ENCODE measurements around the gene KRTAP10-6. TPM values are rescaled to one million over a fixed set of nuclear protein-coding genes. Genes with fewer than 3 reads are reported as not detected.

The KRTAP10-6 gene
- polyA plus RNA-seq, 1 of the 3 experiments (the other 2 are of a cell fraction) = not detected

DNA sequence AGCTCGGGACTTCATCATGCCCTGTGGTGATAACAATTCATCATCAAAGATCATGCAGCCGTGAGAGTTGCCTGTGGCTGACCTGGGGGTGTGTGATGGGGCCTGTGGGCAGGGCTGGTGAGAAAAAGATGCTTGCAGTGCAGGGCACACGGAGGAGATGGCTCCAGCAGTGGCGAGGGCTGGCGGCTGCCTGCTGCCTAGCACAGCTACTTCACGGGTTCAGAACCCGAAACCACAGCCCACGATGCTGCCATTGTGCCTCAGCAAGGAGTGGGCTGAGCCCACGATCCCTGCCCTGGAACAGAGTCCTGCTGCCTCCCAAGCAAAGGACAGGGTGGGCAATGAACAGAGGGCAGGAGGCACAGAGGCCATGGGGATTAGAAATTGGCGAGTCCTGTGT is 34.0 kb upstream of the KRTAP10-6 start:
- no peak overlapping the region for H2AFZ ChIP-seq (ENCODE audit: low read depth)
- H3K4me1 ChIP-seq (ENCODE audit: control insufficient read depth in 1 of 2, insufficient read depth in 2 of 2, low read depth in 1 of 2, low read length in 1 of 2) = no peaks in the 10 kb centered on the region; a peak in 1 of 4 replicates
- H3K27ac ChIP-seq (ENCODE audit: low read depth in 2 of 2, low read length in 1 of 2) = no peak overlapping the region
- peaks cover 10% of the 10 kb centered on the region; the same call in 1 of the 2 replicates for H3K9me3 ChIP-seq
- TF ChIP-seq USF1 (IDR thresholded peaks at IDR 0.05; ENCODE audit: borderline replicate concordance, low read depth) (no peak), FOXJ3 (CRISPR knock-in tag; IDR thresholded peaks at IDR 0.05) (no peak), ZBTB33 (IDR thresholded peaks at IDR 0.05; ENCODE audit: borderline replicate concordance, low read depth) (no peak), TEAD4 (IDR thresholded peaks at IDR 0.05; ENCODE audit: borderline replicate concordance, insufficient read depth) (no peak), FOSL2 (IDR thresholded peaks at IDR 0.05; ENCODE audit: borderline replicate concordance, low read depth) (no peak)
- no peak overlapping the region for H3K9ac ChIP-seq
- DNase-seq = no peak
- 14% methylated on average over 4 of the region's 10 CpGs for WGBS (ENCODE audit: low lambda C conversion rate)
- H3K4me2 ChIP-seq = no peak overlapping the region
- ChIA-PET CTCF (interaction anchor here (4.4 kb wide), 1 partner anchor 167 kb away, joined by 15 read pairs; no protein-coding TSS in a partner anchor), POLR2A (no interaction called here)
- H3K27me3 ChIP-seq (ENCODE audit: insufficient read depth) = peaks cover 11% of the 10 kb centered on the region; the same call in 1 of the 2 replicates
- H3K36me3 ChIP-seq (replicated peaks in 1 of 2; ENCODE audit: control insufficient read depth in 1 of 2, insufficient read depth in 2 of 2, low read length in 1 of 2) = peaks cover 0 to 3% of the 10 kb centered on the region in 2 experiments
- H4K20me1 ChIP-seq (ENCODE audit: insufficient read depth) = no peaks in the 10 kb centered on the region
- no peak overlapping the region for H3K4me3 ChIP-seq (ENCODE audit: low read depth in 2 of 2, low read length in 1 of 2)
- H3F3A ChIP-seq (replicated peaks; ENCODE audit: insufficient read depth) = no peaks in the 10 kb centered on the region
- no peaks in the 10 kb centered on the region for H3K9me2 ChIP-seq
- no peaks in the 10 kb centered on the region for H3K79me2 ChIP-seq (ENCODE audit: insufficient read depth)

GRCh38 chr21:44625756-44626155 is 33.5 kb upstream of the KRTAP10-6 start:
- no peaks in the 10 kb centered on the region; a peak in 1 of 4 replicates for H3K4me1 ChIP-seq (ENCODE audit: control insufficient read depth in 1 of 2, insufficient read depth in 2 of 2, low read depth in 1 of 2, low read length in 1 of 2)
- peaks cover 0 to 3% of the 10 kb centered on the region in 2 experiments for H3K36me3 ChIP-seq (replicated peaks in 1 of 2; ENCODE audit: control insufficient read depth in 1 of 2, insufficient read depth in 2 of 2, low read length in 1 of 2)
- TF ChIP-seq, protein P1, sequence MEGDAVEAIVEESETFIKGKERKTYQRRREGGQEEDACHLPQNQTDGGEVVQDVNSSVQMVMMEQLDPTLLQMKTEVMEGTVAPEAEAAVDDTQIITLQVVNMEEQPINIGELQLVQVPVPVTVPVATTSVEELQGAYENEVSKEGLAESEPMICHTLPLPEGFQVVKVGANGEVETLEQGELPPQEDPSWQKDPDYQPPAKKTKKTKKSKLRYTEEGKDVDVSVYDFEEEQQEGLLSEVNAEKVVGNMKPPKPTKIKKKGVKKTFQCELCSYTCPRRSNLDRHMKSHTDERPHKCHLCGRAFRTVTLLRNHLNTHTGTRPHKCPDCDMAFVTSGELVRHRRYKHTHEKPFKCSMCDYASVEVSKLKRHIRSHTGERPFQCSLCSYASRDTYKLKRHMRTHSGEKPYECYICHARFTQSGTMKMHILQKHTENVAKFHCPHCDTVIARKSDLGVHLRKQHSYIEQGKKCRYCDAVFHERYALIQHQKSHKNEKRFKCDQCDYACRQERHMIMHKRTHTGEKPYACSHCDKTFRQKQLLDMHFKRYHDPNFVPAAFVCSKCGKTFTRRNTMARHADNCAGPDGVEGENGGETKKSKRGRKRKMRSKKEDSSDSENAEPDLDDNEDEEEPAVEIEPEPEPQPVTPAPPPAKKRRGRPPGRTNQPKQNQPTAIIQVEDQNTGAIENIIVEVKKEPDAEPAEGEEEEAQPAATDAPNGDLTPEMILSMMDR (IDR thresholded peaks at IDR 0.05) = no peak
- TF ChIP-seq JUND (IDR thresholded peaks at IDR 0.05) = no peak
- no peak for TF ChIP-seq SIN3A (IDR thresholded peaks at IDR 0.05; ENCODE audit: borderline replicate concordance, low read depth, low read length)
- no peak for TF ChIP-seq CHD2 (IDR thresholded peaks at IDR 0.05; ENCODE audit: low read length, partially characterized antibody)
- no peak for TF ChIP-seq TAF1 (IDR thresholded peaks at IDR 0.05; ENCODE audit: borderline replicate concordance, low read depth, low read length)
- TF ChIP-seq, protein P2, sequence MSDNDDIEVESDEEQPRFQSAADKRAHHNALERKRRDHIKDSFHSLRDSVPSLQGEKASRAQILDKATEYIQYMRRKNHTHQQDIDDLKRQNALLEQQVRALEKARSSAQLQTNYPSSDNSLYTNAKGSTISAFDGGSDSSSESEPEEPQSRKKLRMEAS (IDR thresholded peaks at IDR 0.05; ENCODE audit: low read depth) = no peak
- no peak for TF ChIP-seq ZBTB33 (IDR thresholded peaks at IDR 0.05; ENCODE audit: borderline replicate concordance, low read depth)
- ChIA-PET CTCF (interaction anchor here (4.4 kb wide), 1 partner anchor 168 kb away, joined by 15 read pairs; no protein-coding TSS in a partner anchor), POLR2A (no interaction called here)
- WGBS (ENCODE audit: low lambda C conversion rate) = 27% methylated on average over 6 of the region's 7 CpGs
- no peaks in the 10 kb centered on the region for H3F3A ChIP-seq (replicated peaks; ENCODE audit: insufficient read depth)
- no peak overlapping the region for H3K9ac ChIP-seq
- H2AFZ ChIP-seq (ENCODE audit: low read depth) = no peak overlapping the region
- peaks cover 11% of the 10 kb centered on the region; the same call in 1 of the 2 replicates for H3K27me3 ChIP-seq (ENCODE audit: insufficient read depth)
- no peak overlapping the region for H3K4me3 ChIP-seq (ENCODE audit: low read depth in 2 of 2, low read length in 1 of 2)
- H3K9me2 ChIP-seq = no peaks in the 10 kb centered on the region
- H4K20me1 ChIP-seq (ENCODE audit: insufficient read depth) = no peaks in the 10 kb centered on the region
- no peak overlapping the region for H3K27ac ChIP-seq (ENCODE audit: low read depth in 2 of 2, low read length in 1 of 2)
- no peak for DNase-seq
- H3K9me3 ChIP-seq = peaks cover 10% of the 10 kb centered on the region; the same call in 1 of the 2 replicates
- no peaks in the 10 kb centered on the region for H3K79me2 ChIP-seq (ENCODE audit: insufficient read depth)
- H3K4me2 ChIP-seq = no peak overlapping the region
